ENCODE measurements around the gene MFSD12. TPM values are rescaled to one million over a fixed set of nuclear protein-coding genes. Genes with fewer than 3 reads are reported as not detected.

MFSD12 gene
- total RNA-seq = 34.4 TPM

DNA sequence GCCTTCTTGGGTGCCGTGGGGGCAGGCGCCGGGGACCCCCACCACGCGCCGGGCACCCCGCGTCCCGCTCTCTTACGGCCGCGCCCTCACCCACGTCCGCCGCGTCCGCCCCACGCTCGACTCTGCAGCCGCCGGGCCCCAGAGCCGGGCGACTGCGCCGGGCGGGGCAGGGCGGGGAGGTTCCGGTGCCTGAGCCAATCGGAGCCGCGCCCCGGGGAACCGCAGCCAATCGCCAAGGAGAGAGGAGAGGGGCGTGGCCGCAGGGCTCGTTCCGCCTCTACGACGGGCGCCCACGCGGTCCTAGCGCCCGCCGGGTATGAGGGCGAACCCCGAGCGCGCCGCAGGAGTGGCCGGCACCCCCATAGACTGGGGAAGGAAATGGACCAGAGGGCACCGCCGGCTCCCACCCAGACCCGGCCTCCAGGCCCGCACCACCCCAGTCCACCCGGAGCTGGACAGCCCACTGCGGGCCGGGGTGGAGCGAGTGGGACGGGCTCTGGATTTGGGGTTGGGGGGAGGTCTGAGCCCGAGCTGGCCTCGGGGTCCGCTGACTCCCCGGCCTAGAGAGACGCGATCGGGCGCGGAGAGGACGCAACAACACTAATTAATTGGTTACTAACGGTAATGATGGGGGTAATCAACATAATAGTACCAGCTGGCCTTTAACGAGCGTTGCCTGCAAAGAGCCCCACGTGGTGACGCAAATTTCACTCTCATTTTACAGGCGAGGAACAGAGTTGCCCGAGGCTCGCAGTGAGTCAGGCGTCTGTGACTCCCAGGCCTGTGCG lies at the start of gene MFSD12:
TSS of gene MFSD12 (minus strand) at position 126 of the 788 bp plus-strand sequence. CDS start 183 bp downstream, outside the sequence.

DNA sequence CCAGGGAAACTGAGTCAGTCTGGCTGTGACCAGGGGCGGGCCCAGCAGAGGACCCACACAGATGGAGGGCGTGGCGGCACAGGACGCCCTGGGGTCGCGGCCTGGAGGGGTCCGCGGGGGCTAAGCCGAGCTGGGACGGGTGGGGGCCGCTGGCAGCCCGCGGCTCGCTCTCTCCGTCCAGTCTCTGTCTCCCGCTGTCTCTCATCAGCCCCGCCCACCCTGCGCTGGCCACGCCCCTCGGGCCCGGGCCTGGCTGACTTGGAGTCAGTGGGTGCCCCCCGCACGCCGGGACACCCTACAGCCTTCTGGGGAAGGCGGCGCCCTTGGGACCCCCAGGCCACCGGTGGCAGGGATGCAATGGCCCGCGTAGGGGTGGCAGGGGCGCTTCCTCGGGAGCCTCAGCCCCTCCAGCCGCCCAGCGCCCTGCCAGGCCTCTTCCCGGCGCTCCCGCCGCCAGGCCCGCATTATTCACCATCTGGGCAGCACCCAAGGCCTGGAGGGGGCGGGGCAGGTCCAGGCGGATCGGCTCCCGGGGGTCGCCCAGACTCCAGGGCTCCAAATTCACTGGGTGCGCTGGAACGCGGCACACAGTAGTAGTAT lies 49.4 kb upstream of the MFSD12 start, which contains the start of gene TBXA2R:
TSS of gene TBXA2R (minus strand) at position 186 of the 600 bp plus-strand sequence. CDS start 6,241 bp downstream, outside the sequence.

DNA sequence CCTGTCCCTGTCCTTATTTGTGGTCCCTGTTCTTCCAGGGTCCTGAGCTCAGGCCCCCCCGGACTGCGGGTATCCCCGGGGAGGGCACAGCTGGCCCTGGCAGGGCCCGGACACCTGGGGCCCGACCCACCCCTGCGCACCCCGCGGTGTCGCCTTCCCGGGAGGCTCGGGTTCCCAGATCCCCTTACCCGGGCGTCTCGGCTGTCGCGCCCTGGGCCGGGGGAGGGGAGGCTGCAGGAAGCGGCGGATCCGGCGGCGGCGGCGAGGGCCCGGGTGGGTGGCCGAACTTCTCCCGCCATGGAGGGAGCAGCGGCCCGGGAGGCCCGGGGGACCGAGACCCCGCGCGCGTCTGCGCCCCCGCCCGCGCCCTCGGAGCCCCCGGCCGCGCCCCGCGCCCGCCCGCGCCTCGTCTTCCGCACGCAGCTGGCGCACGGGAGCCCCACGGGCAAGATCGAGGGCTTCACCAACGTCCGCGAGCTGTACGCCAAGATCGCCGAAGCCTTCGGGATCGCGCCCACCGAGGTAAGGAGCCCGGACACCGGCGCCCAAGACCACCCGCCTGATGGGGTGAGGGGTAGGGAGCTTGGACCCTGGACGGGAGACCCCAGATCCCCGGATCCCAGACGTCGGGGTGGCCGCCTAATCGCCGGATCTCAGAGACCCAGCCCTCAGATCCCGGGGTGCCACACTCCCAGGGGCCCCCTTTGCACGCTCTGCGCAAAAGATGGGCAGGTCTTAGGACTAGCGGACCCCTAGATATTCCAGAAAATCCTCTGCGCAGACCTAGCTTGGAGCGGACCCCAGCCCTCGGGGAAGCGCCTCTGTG lies 28.1 kb upstream of the MFSD12 start, which contains the start of gene GIPC3:
TSS of gene GIPC3 (plus strand) at position 178 of the 826 bp plus-strand sequence. CDS start at position 298, 120 bp downstream.

DNA sequence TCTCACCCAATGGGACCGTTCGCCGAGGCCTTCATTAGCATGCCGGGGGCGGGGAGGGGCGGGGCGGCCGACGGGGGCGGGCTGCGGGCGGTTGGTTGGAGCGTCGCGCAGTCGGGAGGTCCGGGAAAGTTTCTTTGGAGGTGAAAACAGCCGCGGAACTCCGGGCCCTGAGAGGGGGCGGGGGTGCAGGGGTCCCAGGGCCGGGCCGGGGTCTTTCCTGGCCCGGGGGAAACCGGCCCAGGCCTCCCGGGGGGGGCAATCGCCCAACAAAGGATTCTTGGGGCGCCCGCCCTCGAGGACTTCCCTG lies 15.4 kb upstream of the MFSD12 start, which contains the start of gene HMG20B:
TSS of gene HMG20B (plus strand) at position 90 of the 307 bp plus-strand sequence. CDS start 366 bp downstream, outside the sequence.

DNA sequence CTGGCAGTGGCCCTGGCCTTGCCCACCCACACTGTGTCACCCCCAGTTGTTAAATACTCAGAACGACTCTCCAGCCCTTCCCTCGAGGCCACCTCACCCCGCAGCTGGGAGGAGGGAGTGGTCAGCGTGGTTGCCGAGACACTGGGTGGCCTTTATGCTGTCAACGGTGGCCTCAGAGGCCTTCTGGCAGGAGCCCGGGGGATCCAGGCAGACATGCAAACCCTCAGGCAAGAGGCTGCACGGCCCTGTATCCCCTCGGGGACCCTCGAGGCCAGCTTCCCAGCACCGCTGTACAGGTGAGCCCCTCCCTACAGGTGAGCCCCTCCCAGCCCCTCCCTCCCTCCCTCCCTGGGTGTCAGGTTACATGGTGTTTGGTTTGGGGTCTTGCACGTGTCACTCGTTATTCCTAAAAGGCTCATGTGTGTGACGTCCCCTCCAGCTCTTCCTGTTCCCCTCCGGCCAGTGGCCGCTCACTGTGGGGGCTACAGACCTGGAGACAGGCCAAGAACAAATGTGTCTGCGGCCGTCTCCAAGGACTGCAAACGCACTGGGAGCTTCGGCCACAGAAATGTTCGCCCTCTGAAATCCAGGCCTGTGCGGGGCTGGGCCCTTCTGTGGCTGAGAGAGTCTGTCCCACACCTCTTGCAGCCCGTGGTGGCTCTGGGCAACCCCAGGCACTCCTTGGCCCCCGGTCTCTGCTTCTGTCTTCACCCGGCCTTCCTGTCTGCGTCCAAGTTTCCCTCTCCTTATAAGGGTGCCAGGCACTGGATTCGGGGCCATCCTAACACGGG lies 18.2 kb downstream of the MFSD12 start, which contains the start of gene TEKTIP1:
TSS of gene TEKTIP1 (plus strand) at position 210 of the 791 bp plus-strand sequence. CDS start at position 214, 4 bp downstream.

DNA sequence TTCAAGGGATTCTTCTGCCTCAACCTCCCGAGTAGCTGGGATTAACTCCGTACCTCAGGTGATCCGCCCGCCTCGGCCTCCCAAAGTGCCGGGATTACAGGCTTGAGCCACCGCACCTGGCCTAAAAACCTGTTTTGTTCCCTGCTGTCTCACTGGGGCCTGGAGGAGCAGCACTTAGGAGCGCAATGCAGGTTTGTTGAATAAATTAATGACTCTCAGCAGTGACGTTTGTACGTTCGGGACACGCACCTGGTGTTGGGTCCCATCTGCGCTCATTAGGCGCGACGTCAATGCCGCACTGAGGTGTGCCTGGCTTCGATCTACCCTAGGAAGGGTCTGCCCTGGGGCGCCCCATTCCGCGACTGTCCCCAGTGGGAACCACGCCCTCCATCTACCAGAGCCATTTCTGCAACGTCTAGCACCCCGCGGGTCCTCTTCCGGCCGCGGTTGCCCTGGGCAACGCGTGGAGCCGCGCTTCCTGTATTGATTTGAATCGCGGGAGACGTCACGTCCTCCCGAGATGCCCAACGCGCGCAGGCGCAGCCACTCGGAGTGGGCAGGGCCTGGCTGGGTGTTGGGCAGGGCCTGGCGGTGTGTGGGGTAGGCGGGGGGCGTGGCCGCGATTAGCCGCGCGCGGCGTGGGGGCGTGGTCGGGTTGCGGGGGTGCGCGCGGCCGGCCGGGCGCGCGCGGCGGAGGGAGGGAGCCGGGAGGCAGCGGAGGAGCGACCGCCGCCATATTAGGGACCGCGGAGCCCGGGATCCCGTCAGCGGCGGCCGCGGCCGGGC lies 51.6 kb downstream of the MFSD12 start, which contains the start of gene FZR1:
TSS of gene FZR1 (plus strand) at position 714 of the 786 bp plus-strand sequence. CDS start 16,679 bp downstream, outside the sequence.

DNA sequence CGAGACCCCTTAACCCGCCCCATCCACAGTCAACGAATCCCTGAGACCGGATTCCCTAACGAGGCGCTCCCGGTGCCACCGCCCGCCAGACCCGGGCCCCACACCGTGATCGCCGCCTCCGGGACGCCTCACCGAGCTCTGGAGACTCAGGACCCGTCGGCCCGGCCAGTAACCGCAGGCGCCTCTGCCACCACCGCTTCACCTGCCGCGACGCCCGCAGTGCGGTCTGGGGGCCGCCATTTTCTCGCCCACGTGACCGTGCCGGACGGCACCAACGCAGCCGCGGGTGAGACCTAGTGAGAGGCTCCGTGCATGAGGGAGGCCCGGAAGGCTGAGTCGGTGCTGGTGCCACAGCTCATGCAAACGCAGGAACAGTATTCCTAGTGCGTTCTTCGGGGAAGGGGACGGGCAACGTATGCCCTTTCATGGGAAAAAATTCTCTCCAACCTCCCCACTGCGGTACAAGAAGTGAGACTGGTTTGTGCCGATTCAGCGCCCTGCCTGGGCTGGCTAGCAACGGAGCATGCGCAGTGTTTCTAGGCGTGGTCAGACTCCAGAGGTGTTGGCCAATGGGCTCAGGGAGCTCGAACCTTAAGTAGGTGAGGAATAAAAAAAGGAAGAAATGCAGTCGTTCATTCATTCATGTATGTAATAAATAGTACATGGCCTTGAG lies 56.8 kb downstream of the MFSD12 start, which contains the start of gene DOHH:
TSS of gene DOHH (minus strand) at position 246 of the 673 bp plus-strand sequence. CDS start 3,860 bp downstream, outside the sequence.

Other genes with a start within 250 kb of the MFSD12 start
- 63.5 TPM for gene NFIC, start 191.0 kb downstream of the MFSD12 start, total RNA-seq
- gene SMIM24, start 77.1 kb downstream of the MFSD12 start, total RNA-seq = 3.9 TPM
- 6.5 TPM for gene SMIM44, start 74.1 kb downstream of the MFSD12 start, total RNA-seq
- 12.1 TPM for gene DOHH, start 56.9 kb downstream of the MFSD12 start, total RNA-seq
- 56.4 TPM for gene FZR1, start 51.3 kb downstream of the MFSD12 start, total RNA-seq
- gene TEKTIP1, start 18.4 kb downstream of the MFSD12 start, total RNA-seq = not detected
- gene HMG20B, start 15.4 kb upstream of the MFSD12 start, total RNA-seq = 60.3 TPM
- gene GIPC3, start 27.9 kb upstream of the MFSD12 start, total RNA-seq = 0.60 TPM
- gene TBXA2R, start 49.3 kb upstream of the MFSD12 start, total RNA-seq = 2.0 TPM
- 26.9 TPM for gene CACTIN, start 69.2 kb upstream of the MFSD12 start, total RNA-seq
- 57.6 TPM for gene PIP5K1C, start 142.9 kb upstream of the MFSD12 start, total RNA-seq
- 5.3 TPM for gene TJP3, start 150.8 kb upstream of the MFSD12 start, total RNA-seq
- 33.3 TPM for gene APBA3, start 204.1 kb upstream of the MFSD12 start, total RNA-seq
- 36.6 TPM for gene MRPL54, start 205.1 kb upstream of the MFSD12 start, total RNA-seq
- 136 TPM for gene RAX2, start 214.6 kb upstream of the MFSD12 start, total RNA-seq
- gene MATK, start 228.8 kb upstream of the MFSD12 start, total RNA-seq = 27.5 TPM

All from camera-type eye (tissue), 1 donor.